ENCODE measurements around the gene ATP10B.

DNA sequence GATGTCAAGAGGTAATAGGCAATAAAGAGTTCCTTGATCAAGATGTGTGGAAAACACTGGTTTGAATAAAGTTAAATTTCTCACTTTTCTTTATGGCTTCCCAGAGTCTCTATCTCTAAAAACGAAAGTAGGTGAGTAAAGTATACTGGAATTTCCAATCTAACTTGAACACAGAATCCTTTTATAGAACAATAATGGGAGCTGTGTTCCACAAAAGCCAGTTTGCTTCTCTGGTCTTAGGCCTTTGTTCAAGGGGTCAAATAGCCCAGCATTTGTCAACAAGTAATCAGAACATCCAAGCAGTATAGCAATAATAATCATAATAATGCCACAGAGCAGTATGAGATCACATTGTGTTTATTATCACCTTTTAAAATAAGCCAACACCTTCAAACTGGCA, 20.2 kb downstream of the ATP10B start:
- TF ChIP-seq, protein P1, sequence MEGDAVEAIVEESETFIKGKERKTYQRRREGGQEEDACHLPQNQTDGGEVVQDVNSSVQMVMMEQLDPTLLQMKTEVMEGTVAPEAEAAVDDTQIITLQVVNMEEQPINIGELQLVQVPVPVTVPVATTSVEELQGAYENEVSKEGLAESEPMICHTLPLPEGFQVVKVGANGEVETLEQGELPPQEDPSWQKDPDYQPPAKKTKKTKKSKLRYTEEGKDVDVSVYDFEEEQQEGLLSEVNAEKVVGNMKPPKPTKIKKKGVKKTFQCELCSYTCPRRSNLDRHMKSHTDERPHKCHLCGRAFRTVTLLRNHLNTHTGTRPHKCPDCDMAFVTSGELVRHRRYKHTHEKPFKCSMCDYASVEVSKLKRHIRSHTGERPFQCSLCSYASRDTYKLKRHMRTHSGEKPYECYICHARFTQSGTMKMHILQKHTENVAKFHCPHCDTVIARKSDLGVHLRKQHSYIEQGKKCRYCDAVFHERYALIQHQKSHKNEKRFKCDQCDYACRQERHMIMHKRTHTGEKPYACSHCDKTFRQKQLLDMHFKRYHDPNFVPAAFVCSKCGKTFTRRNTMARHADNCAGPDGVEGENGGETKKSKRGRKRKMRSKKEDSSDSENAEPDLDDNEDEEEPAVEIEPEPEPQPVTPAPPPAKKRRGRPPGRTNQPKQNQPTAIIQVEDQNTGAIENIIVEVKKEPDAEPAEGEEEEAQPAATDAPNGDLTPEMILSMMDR (IDR thresholded peaks at IDR 0.05): no peak
- TF ChIP-seq POLR2A (IDR thresholded peaks at IDR 0.05): no peak

Measured in Peyer's patch (tissue), 4 donors.